Gastrocnemius medialis (tissue), 4 donors: ENCODE data around the gene RDH13. TPM values are rescaled to one million over a fixed set of nuclear protein-coding genes. Genes with fewer than 3 reads are reported as not detected.
A peak's percentile ranks its signal among the peaks of the same experiment; 100 is the strongest.

Source experiments
- ATAC-seq, 2 donors: fragments of 150-250 bp; one replicate each; pipeline ENCODE4 v1.9.1; 2016
- DNase-seq, 2 donors: peaks; one replicate each; pipeline ENCODE4 v3.0.0-alpha.2; 2019
- H3K27ac ChIP-seq, 4 donors: fragments of 200-600 bp; sonication (generic); 1 replicate in 1 of 4; 2 replicates in 3 of 4; pipeline ENCODE4 v1.5.1; 2016 to 2018; ENCODE audit warnings: mild to moderate bottlenecking in 2 of 4, moderate library complexity in 1 of 4
- H3K27me3 ChIP-seq, 3 donors: fragments of 200-600 bp; sonication (generic) in 2 of 3; 1 replicate in 1 of 3; 2 replicates in 2 of 3; pipeline versions ENCODE4 v1.5.1 to v1.6.0; 2016 to 2019; ENCODE audit warnings: mild to moderate bottlenecking in 1 of 3, moderate library complexity in 1 of 3
- H3K36me3 ChIP-seq, 2 donors: fragments of 200-600 bp; sonication (generic) in 1 of 2; one replicate each; pipeline ENCODE4 v1.5.1; 2017 to 2018
- H3K4me1 ChIP-seq, 2 donors: fragments of 200-600 bp; sonication (generic) in 1 of 2; one replicate each; pipeline ENCODE4 v1.5.1; 2016 to 2017; ENCODE audit warnings: mild to moderate bottlenecking in 2 of 2
- H3K4me3 ChIP-seq, 4 donors: fragments of 200-600 bp; sonication (generic) in 3 of 4; 1 replicate in 1 of 4; 2 replicates in 3 of 4; pipeline ENCODE4 v1.5.1; 2016 to 2019; ENCODE audit warnings: mild to moderate bottlenecking in 2 of 4
- H3K9me3 ChIP-seq, 3 donors: fragments of 200-600 bp; sonication (generic) in 2 of 3; 1 replicate in 1 of 3; 2 replicates in 2 of 3; pipeline ENCODE4 v1.5.1; 2016 to 2019
- CTCF ChIP-seq, 5 experiments: fragments of 450-650 bp in 3 of 5; fragments of 200-600 bp in 2 of 5; sonication (generic) in 2 of 5; IDR thresholded peaks in 4 of 5; conservative IDR thresholded peaks in 1 of 5; 1 replicate in 4 of 5; 2 replicates in 1 of 5; pipeline ENCODE4 v1.5.1; 2016 to 2019; ENCODE audit warnings: antibody characterized with exemption in 5 of 5, mild to moderate bottlenecking in 3 of 5, moderate library complexity in 3 of 5
- POLR2A ChIP-seq, 2 donors: fragments of 450-650 bp; IDR thresholded peaks; one replicate each; pipeline ENCODE4 v1.6.1; 2017; ENCODE audit warnings: antibody characterized with exemption in 2 of 2, mild to moderate bottlenecking in 2 of 2, moderate library complexity in 2 of 2
- in situ Hi-C, 4 donors: fragments of 200-750 bp; cut with MboI; loops; one replicate each; pipeline versions ENCODE4 v1.15.0 to v1.8.0; 2017; ENCODE audit warnings: low sequenced_read_pairs in 4 of 4
- intact Hi-C: fragments of 100-400 bp; cut with DNase I; formaldehyde crosslinking; loops from one replicate; pipeline ENCODE4 v1.15.1; 2023; ENCODE audit warnings: low total_unique reads
- total RNA-seq, 4 donors: library from RNA; depleted of rRNA; stranded (reverse); fragments of >200 nt; gene quantifications; one replicate each; pipeline versions ENCODE4 v1.1.0 to v1.2.3, GENCODE V29; 2016

The RDH13 gene
- total RNA-seq, 4 donors from 2014 or later: 5.2 to 10.5 (median 7.6) TPM

- ATAC-seq: no peak
- Histone ChIP-seq H3K27me3 (peaks cover 10 to 13% (median 13%) of the 10 kb centered on the region in 3 donors), H3K4me1 (peaks cover 13 to 21% of the 10 kb centered on the region in 2 donors), H3K4me3 (no peak overlapping the region), H3K27ac (peak overlapping the region in 1 of 4 donors; percentile 6), H3K36me3 (peaks cover 0 to 37% of the 10 kb centered on the region in 2 donors), H3K9me3 (no peaks in the 10 kb centered on the region)
- intact Hi-C loops: no loop called here
- TF ChIP-seq POLR2A (IDR thresholded peaks at IDR 0.05) (no peak), CTCF (IDR thresholded peaks at IDR 0.05 in 4 of 5, conservative IDR thresholded peaks at IDR 0.05 in 1 of 5) (no peak)
- DNase-seq: no peak
- in situ Hi-C loops: no loop called here
Observed at GRCh38 chr19:55091126-55091910, 28.4 kb upstream of the RDH13 start.

- intact Hi-C loops (no loop called here), in situ Hi-C loops (no loop called here)
- DNase-seq (no peak), ATAC-seq (no peak)
- no peak for TF ChIP-seq POLR2A (IDR thresholded peaks at IDR 0.05)
- no peak for TF ChIP-seq CTCF (IDR thresholded peaks at IDR 0.05 in 4 of 5, conservative IDR thresholded peaks at IDR 0.05 in 1 of 5)
- Histone ChIP-seq H3K27ac (no peak overlapping the region), H3K36me3 (peaks cover 0 to 37% of the 10 kb centered on the region in 2 donors), H3K4me3 (no peak overlapping the region), H3K9me3 (no peaks in the 10 kb centered on the region), H3K4me1 (peaks cover 13 to 24% of the 10 kb centered on the region in 2 donors), H3K27me3 (peaks cover 18 to 21% (median 20%) of the 10 kb centered on the region in 3 donors)
Observed at GRCh38 chr19:55090564-55090963, 27.6 kb upstream of the RDH13 start.

GRCh38 chr19:55089342-55089944 is 26.5 kb upstream of the RDH13 start:
- H3K36me3 ChIP-seq: peaks cover 0 to 27% of the 10 kb centered on the region in 2 donors
- H3K4me3 ChIP-seq: no peak overlapping the region
- H3K9me3 ChIP-seq: no peaks in the 10 kb centered on the region
- H3K27ac ChIP-seq: no peak overlapping the region
- in situ Hi-C loops (loop anchor here in 1 of 4 donors (10.0 kb wide), 1 partner anchor 75 kb away; the partner anchor contains the start of gene DNAAF3), intact Hi-C loops (loop anchor here (2.0 kb wide), 1 partner anchor 27 kb away; the partner anchor contains the start of gene PPP1R12C)
- DNase-seq: no peak
- peaks cover 13 to 24% of the 10 kb centered on the region in 2 donors for H3K4me1 ChIP-seq
- TF ChIP-seq CTCF (IDR thresholded peaks at IDR 0.05 in 4 of 5, conservative IDR thresholded peaks at IDR 0.05 in 1 of 5): no peak
- TF ChIP-seq POLR2A (IDR thresholded peaks at IDR 0.05): no peak
- H3K27me3 ChIP-seq: peaks cover 29 to 32% (median 32%) of the 10 kb centered on the region in 3 donors
- ATAC-seq: no peak

- Histone ChIP-seq H3K4me1 (peaks cover 13 to 24% of the 10 kb centered on the region in 2 donors), H3K36me3 (peaks cover 0 to 24% of the 10 kb centered on the region in 2 donors), H3K4me3 (no peak overlapping the region), H3K27me3 (peaks cover 36 to 39% (median 39%) of the 10 kb centered on the region in 3 donors), H3K9me3 (no peaks in the 10 kb centered on the region), H3K27ac (peak overlapping the region in 3 of 4 donors; percentile 16 to 33 (median 18))
- in situ Hi-C loops (loop anchor here in 1 of 4 donors (10.0 kb wide), 1 partner anchor 76 kb away; the partner anchor contains the start of gene DNAAF3), intact Hi-C loops (loop anchor here (1.0 to 2.0 kb wide), 2 partner anchors 28 to 72 kb away; partner anchors contain the start of gene PPP1R12C)
- ATAC-seq: peak in 1 of 2 donors; percentile 29
- TF ChIP-seq CTCF (IDR thresholded peaks at IDR 0.05 in 4 of 5, conservative IDR thresholded peaks at IDR 0.05 in 1 of 5) (peak; percentile 18 to 89 (median 52)), POLR2A (IDR thresholded peaks at IDR 0.05) (no peak)
- DNase-seq: no peak
Observed at GRCh38 chr19:55088543-55089341, 25.8 kb upstream of the RDH13 start.
